Measurements from ENCODE around the gene DGCR8.

DGCR8 gene

GRCh38 chr22:20092477-20092854 lies 12.4 kb downstream of the DGCR8 start:
- no peak for DNase-seq

GRCh38 chr22:20093418-20094196 lies 13.6 kb downstream of the DGCR8 start:
- no peak for DNase-seq

GRCh38 chr22:20094197-20094807 lies 14.3 kb downstream of the DGCR8 start:
- no peak for DNase-seq

- DNase-seq: no peak
Measured at GRCh38 chr22:20095521-20095920, 15.5 kb downstream of the DGCR8 start.

- DNase-seq: no peak
Measured at GRCh38 chr22:20096574-20097420, 16.8 kb downstream of the DGCR8 start.

GRCh38 chr22:20099099-20099711 lies 19.2 kb downstream of the DGCR8 start:
- no peak for DNase-seq

GRCh38 chr22:20101638-20102037 lies 21.6 kb downstream of the DGCR8 start:
- DNase-seq: no peak

- no peak for DNase-seq
Measured at GRCh38 chr22:20102203-20102780, 22.3 kb downstream of the DGCR8 start.

GRCh38 chr22:20105456-20106204 lies 25.6 kb downstream of the DGCR8 start:
- no peak for DNase-seq

GRCh38 chr22:20106205-20106848 lies 26.3 kb downstream of the DGCR8 start:
- DNase-seq: no peak

- no peak for DNase-seq
Measured at GRCh38 chr22:20106849-20107237, 26.8 kb downstream of the DGCR8 start.

GRCh38 chr22:20107471-20107901 lies 27.4 kb downstream of the DGCR8 start:
- DNase-seq: no peak

GRCh38 chr22:20107951-20108756 lies 28.1 kb downstream of the DGCR8 start:
- DNase-seq: no peak

GRCh38 chr22:20108757-20109230 lies 28.8 kb downstream of the DGCR8 start:
- no peak for DNase-seq

GRCh38 chr22:20109411-20110358 lies 29.6 kb downstream of the DGCR8 start:
- DNase-seq: no peak

- no peak for DNase-seq
Measured at GRCh38 chr22:20110359-20110985, 30.4 kb downstream of the DGCR8 start.

- peak in 1 of 4 experiments; percentile 25 for DNase-seq
Measured at GRCh38 chr22:20111045-20111688, 31.1 kb downstream of the DGCR8 start.
